HG02588 (cell line): Measurements from ENCODE around the gene TNFRSF12A.
"Not testable (repeated sequence)": the region's sequence is repeated elsewhere in the genome, so short reads cannot be mapped to it uniquely, and the experiment has no call there.

ENCODE experiments used
- ATAC-seq: cut with Tn5 transposase; IDR thresholded peaks from one replicate; pipeline ENCODE4 v1.9.1; 2021; ENCODE audit warnings: mild to moderate bottlenecking, moderate library complexity; ENCODE audit not compliant: unreplicated experiment

Gene TNFRSF12A

DNA sequence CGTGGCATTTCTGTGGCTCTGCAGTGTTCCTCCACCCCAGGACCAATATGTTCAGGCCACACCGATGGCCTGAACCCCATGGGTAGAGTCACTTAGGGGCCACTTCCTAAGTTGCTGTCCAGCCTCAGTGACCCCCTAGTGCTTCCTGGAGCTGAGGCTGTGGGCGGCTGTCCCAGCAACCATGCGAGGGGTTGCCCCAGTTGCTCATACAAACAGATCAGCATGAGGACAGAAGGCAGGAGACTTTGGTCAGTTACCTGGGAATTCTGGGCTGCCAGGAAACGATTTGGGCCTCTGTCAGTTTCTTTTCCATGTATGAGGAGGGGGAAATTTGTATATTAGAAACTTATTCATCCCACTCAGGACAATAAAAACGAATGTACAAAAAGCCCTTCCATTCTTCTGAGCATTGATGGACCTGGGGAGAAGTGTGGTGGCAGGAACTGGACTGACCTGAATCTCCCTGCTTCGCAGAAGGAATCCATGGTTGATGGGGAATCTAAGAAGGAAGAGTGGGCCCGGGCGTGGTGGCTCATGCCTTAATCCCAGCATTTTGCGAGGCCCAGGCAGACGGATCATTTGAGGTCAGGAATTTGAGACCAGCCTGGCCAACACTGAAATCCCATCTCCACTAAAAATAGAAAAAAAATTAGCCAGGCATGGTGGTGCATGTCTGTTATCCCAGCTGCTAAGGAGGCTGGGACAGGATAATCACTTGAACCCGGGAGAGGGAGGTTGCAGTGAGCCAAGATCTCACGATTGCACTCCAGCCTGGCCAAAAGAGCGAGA, 40.4 kb downstream of the TNFRSF12A start:
- ATAC-seq: no peak

DNA sequence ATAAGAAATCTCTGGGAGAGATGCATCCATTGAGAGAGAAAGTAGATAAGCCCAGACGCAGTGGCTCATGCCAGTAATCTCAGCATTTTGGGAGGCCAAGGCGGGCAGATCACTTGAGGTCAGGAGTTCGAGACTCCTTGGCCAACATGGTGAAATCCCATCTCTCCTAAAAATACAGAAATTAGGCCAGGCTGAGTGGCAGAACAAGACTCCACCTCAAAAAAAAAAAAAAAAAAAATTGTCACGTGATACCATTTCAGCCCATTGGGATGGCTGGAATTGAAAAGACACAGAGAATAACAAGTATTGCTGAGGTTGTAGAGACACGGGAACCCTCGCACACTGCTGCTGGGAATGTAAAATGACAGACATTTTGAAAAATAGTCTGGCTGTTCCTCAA, 42.4 kb downstream of the TNFRSF12A start:
- ATAC-seq: no peak

DNA sequence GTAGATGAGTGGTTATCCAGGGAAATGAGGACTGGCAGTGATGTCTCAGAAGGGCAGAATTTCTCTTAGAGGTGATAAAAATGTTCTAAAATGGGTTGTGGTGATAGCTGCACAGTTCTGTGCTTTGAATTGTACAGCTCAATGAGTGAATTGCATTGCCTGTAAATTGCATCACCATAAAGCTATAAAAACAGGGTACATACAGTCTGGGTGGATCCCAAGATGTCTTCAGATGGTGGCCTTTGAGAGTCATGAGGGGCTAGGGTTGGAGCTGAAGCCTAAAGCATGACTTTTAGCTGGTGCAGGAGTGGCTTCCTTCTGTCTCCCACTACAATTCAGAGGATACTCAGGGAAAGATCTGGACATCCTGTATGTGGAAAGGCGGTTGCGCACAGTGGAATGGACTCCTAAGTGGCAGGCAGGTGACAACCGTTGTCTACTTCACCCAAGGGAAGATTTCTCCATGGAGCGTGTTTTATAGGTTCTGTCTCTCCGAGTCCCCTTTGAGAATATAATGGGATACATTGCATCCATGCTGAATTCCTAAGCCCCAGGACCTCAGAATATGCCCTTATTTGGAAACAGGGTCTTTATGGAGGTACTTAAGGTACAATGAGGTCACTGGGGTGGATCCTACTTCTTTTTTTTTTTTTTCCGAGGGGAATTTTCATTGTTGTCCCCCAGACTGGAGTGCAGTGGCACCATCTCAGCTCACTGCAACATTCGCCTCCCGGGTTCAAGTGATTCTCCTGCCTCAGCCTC, 43.6 kb downstream of the TNFRSF12A start:
- no peak for ATAC-seq

DNA sequence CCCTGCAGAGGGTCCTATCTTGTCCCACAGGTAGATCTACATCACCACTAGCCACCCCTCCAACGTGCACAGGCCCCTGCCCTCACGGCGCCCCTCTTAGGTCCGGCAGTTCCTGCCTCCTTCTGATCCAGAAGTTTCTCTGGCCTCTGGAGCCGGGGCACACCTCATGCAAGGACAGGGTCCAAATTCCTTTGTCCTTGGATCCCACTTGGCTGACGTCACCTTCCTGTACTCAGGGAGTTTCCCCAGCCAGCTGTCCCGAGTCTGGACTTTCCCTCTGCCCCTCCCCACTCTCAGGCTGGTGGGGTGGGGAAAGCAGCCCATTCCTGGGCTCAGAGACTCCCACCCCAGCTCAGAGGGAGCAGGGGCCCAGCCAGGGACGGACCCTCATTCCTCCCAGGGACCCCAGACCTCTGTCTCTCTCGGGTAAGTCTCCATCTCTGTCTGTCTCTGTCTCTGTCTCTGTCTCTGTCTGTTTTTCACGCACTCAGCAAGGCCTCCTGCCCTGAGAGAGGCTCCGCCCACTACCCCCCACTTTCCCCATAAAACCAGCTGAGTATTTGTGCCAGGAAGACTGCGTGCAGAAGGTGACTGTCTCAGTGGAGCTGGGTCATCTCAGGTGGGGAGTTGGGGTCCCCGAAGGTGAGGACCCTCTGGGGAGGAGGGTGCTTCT, 45.0 kb downstream of the TNFRSF12A start, which contains the start of gene IL32:
Gene IL32 (plus strand): TSS at position 572 of the 673 bp plus-strand sequence. CDS start 172 bp downstream, outside the sequence.
- ATAC-seq: no peak

DNA sequence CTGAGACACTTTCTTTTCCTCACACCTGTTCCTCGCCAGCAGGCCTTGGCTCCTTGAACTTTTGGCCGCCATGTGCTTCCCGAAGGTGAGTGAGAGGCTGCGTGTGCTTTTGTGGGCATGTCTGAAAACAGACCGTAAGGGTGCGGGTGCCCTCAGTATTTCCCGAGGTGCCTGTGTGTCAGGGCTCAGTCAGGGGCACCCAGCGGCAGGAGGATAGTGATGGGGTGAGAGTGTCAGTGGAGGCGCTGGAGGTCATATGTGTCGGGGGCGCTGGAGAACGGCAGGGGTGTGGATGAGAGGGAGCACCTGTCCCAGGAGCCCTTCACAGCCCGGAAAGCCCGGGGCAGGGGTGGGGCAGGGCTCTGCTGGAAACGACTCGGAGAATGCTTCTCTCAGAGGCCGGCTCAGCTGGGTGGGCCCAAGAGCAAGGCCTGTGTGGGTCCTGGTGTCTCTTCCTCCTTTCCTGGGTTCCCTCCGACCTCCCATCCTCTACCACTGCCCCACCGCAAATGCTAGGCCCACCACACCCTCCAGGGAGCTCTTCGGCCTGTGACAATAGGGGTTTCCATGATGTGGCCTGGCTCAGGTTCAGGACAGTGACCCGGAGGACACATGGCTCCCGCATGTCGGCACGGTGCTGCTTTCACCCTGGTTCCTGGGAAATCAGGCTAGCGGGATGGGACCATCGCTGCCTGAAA, 45.7 kb downstream of the TNFRSF12A start:
- no peak for ATAC-seq

DNA sequence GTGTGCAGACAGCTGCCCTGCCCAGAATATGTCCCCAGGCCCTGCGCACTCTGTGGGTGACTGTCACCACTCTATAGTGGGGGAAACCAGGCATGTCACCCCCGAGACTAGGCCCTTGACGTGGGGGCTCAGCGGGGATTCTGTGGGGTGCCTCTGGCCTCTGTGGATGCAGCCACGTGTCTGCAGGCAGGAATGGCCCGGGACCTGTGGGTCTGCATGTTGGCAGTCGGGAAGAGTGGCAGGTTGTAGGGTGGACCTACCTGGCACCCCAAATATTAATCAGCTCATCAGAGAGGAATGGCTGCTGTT, 46.2 kb downstream of the TNFRSF12A start:
- ATAC-seq: no peak

DNA sequence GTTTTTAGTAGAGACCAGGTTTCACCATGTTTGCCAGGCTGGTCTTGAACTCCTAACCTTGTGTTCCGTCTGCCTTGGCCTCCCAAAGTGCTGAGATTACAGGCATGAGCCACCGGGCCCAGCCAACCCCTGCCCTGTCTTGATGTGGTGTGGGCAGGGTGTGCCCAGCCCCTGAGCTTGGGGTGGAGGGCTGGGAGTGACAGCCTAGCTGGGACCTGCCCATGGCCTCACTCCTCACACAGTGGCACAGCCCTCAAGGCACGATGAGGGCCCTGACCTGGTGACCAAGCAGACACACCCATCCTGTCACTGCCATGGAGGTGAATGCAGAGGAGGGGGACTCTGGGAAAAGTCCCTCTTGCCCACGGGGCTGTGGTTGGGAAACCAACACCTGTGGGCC, 48.3 kb downstream of the TNFRSF12A start:
- ATAC-seq: no peak

DNA sequence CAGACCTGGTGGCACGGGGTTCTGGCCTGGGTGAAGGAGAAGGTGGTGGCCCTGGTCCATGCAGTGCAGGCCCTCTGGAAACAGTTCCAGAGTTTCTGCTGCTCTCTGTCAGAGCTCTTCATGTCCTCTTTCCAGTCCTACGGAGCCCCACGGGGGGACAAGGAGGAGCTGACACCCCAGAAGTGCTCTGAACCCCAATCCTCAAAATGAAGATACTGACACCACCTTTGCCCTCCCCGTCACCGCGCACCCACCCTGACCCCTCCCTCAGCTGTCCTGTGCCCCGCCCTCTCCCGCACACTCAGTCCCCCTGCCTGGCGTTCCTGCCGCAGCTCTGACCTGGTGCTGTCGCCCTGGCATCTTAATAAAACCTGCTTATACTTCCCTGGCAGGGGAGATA, 49.0 kb downstream of the TNFRSF12A start:
- not testable (repeated sequence) for ATAC-seq

DNA sequence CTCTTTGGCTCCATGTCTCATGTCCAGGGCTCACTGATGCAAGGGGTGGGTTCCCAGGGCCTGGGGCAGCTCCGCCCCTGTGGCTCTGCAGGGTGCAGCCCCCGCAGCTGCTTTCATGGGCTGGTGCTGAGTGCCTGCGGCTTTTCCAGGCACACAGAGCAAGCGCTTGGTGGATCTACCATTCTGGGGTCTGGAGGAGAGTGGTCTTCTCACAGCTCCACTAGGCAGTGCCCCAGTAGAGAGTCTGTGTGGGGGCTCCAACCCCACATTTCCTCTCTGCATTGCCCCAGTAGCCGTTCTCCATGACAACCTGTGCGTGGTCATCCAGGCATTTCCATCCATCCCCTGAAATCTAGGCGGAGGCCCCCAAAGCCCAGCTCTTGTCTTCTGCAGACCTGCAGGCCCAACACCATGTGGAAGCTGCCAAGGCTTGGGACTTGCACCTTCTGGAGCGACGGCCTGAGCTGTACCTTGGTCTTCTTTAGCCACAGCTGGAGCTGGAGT, 50.5 kb downstream of the TNFRSF12A start:
- ATAC-seq: no peak

DNA sequence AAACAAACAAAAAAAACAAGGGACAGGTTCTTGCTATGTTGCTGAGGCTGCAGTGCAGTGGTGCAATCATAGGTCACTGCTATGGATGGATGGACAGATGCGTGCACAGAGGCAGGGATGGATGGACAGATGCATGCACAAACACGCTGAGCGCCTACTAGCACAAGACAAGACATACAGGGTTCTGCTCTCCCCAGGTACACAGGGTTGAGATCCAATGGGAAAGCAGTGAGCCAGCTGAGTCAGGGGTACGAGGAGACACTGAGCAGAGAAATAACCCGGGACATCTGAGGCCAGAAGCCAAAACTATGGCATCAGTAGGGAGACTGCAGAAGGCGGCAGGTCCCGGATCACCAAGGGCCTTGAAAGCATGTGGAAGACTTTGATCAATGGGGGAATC, 51.5 kb downstream of the TNFRSF12A start:
- ATAC-seq: no peak
